NCI-H2196 (cell line): Measurements from ENCODE around the gene SNCG.
"Not testable (repeated sequence)": the region's sequence is repeated elsewhere in the genome, so short reads cannot be mapped to it uniquely, and the experiment has no call there.

Experiments used
- DNase-seq: peaks from one replicate; lab custom pipeline; 2025; ENCODE audit not compliant: unreplicated experiment; lab: John Stamatoyannopoulos, UW

SNCG gene

GRCh38 chr10:86958116-86958900 is at the start of gene SNCG:
Gene SNCG, plus strand, starts transcription at chr10:86958599. Its CDS starts 99 bp downstream, at chr10:86958698.
- peak; percentile 21 for DNase-seq

GRCh38 chr10:86914734-86915133 is 43.7 kb upstream of the SNCG start:
- no peak for DNase-seq

GRCh38 chr10:86918022-86918471 is 40.4 kb upstream of the SNCG start:
- peak; percentile 2 for DNase-seq

GRCh38 chr10:86922553-86922961 is 35.8 kb upstream of the SNCG start:
- no peak for DNase-seq

GRCh38 chr10:86929468-86930380 is 28.7 kb upstream of the SNCG start:
- DNase-seq = no peak

GRCh38 chr10:86931872-86932271 is 26.5 kb upstream of the SNCG start:
- DNase-seq = no peak

GRCh38 chr10:86932674-86933073 is 25.7 kb upstream of the SNCG start:
- DNase-seq = no peak

- DNase-seq = not testable (repeated sequence)
Observed at GRCh38 chr10:86934162-86934711, 24.2 kb upstream of the SNCG start.

GRCh38 chr10:86936661-86937501 is 21.5 kb upstream of the SNCG start:
- DNase-seq = no peak

- DNase-seq = no peak
Observed at GRCh38 chr10:86937502-86938154, 20.8 kb upstream of the SNCG start.

- no peak for DNase-seq
Observed at GRCh38 chr10:86938260-86938659, 20.1 kb upstream of the SNCG start.

GRCh38 chr10:86940076-86940475 is 18.3 kb upstream of the SNCG start:
- not testable (repeated sequence) for DNase-seq

- DNase-seq = no peak
Observed at GRCh38 chr10:86940677-86941076, 17.7 kb upstream of the SNCG start.

- no peak for DNase-seq
Observed at GRCh38 chr10:86941426-86941825, 17.0 kb upstream of the SNCG start.

- DNase-seq = no peak
Observed at GRCh38 chr10:86941991-86942421, 16.4 kb upstream of the SNCG start.

- DNase-seq = no peak
Observed at GRCh38 chr10:86942441-86943315, 15.7 kb upstream of the SNCG start.

- no peak for DNase-seq
Observed at GRCh38 chr10:86943316-86944030, 14.9 kb upstream of the SNCG start.

- no peak for DNase-seq
Observed at GRCh38 chr10:86944031-86944419, 14.4 kb upstream of the SNCG start.

- DNase-seq = no peak
Observed at GRCh38 chr10:86944471-86944870, 13.9 kb upstream of the SNCG start.
